HFF-Myc (cell line): ENCODE data around the gene C16orf78.

Source experiments
- DNase-seq: peaks from one replicate; pipeline ENCODE4 v3.0.0-alpha.2; 2011; ENCODE audit warnings: low read depth; ENCODE audit errors: extremely low read depth
- H3K4me3 ChIP-seq: replicated peaks from 2 replicates; pipeline ENCODE4 v1.5.1; 2011; ENCODE audit warnings: low read depth, mild to moderate bottlenecking, control low read depth, low read length
- CTCF ChIP-seq: IDR thresholded peaks from 2 replicates; pipeline ENCODE4 v1.5.1; 2012; ENCODE audit warnings: mild to moderate bottlenecking, low read depth, low read length, control low read depth; ENCODE audit errors: missing control alignments

C16orf78 gene

GRCh38 chr16:49419862-49420261, 46.3 kb downstream of the C16orf78 start:
- no peak for TF ChIP-seq CTCF
- H3K4me3 ChIP-seq = no peak overlapping the region
- DNase-seq = no peak

- no peak for TF ChIP-seq CTCF
- DNase-seq = no peak
- no peak overlapping the region for H3K4me3 ChIP-seq
These were observed 49.3 kb downstream of the C16orf78 start for GRCh38 chr16:49422896-49423295.

GRCh38 chr16:49424961-49425360, 51.4 kb downstream of the C16orf78 start:
- no peak for TF ChIP-seq CTCF
- DNase-seq = no peak
- H3K4me3 ChIP-seq = no peak overlapping the region

GRCh38 chr16:49427771-49428170, 54.2 kb downstream of the C16orf78 start:
- H3K4me3 ChIP-seq = no peak overlapping the region
- no peak for TF ChIP-seq CTCF
- DNase-seq = no peak

GRCh38 chr16:49428808-49429207, 55.2 kb downstream of the C16orf78 start:
- DNase-seq = no peak
- no peak for TF ChIP-seq CTCF
- H3K4me3 ChIP-seq = no peak overlapping the region

GRCh38 chr16:49431040-49431439, 57.4 kb downstream of the C16orf78 start:
- no peak for TF ChIP-seq CTCF
- no peak overlapping the region for H3K4me3 ChIP-seq
- DNase-seq = no peak

- no peak overlapping the region for H3K4me3 ChIP-seq
- TF ChIP-seq CTCF = no peak
- DNase-seq = no peak
These were observed 58.1 kb downstream of the C16orf78 start for GRCh38 chr16:49431591-49432290.
